ENCODE results near the gene SYCE1.

The SYCE1 gene

GRCh38 chr10:133511907-133512528 is 53.4 kb downstream of the SYCE1 start:
- DNase-seq (ENCODE audit: low read depth in 2 of 2) = no peak

GRCh38 chr10:133511408-133511807 is 54.0 kb downstream of the SYCE1 start:
- no peak for DNase-seq (ENCODE audit: low read depth in 2 of 2)

GRCh38 chr10:133509700-133510099 is 55.7 kb downstream of the SYCE1 start:
- no peak for DNase-seq (ENCODE audit: low read depth in 2 of 2)
